HG02623 (cell line): ENCODE measurements around the gene MYOCD.
"Not testable (repeated sequence)": the region's sequence is repeated elsewhere in the genome, so short reads cannot be mapped to it uniquely, and the experiment has no call there.

Experiments used
- ATAC-seq: cut with Tn5 transposase; IDR thresholded peaks from one replicate; pipeline ENCODE4 v1.9.1; 2021; ENCODE audit warnings: moderate library complexity; ENCODE audit not compliant: unreplicated experiment

Gene MYOCD

GRCh38 chr17:12665263-12666210, at the start of gene MYOCD:
Gene MYOCD (plus strand): TSS chr17:12665890. CDS start chr17:12666189, 299 bp downstream.
- ATAC-seq, result no peak

- ATAC-seq, result no peak
These were observed 49.5 kb upstream of the MYOCD start for GRCh38 chr17:12616161-12616560.

GRCh38 chr17:12618557-12618956, 47.1 kb upstream of the MYOCD start:
- ATAC-seq, result no peak

- ATAC-seq, result no peak
These were observed 46.1 kb upstream of the MYOCD start for GRCh38 chr17:12619459-12620199.

GRCh38 chr17:12620200-12620720, 45.4 kb upstream of the MYOCD start:
- ATAC-seq, result no peak

- ATAC-seq, result no peak
These were observed 43.0 kb upstream of the MYOCD start for GRCh38 chr17:12622726-12623125.

GRCh38 chr17:12623220-12623848, 42.4 kb upstream of the MYOCD start:
- no peak for ATAC-seq

- ATAC-seq, result no peak
These were observed 41.5 kb upstream of the MYOCD start for GRCh38 chr17:12624211-12624610.

GRCh38 chr17:12625092-12625491, 40.6 kb upstream of the MYOCD start:
- no peak for ATAC-seq

GRCh38 chr17:12627177-12627629, 38.5 kb upstream of the MYOCD start:
- no peak for ATAC-seq

- ATAC-seq, result no peak
These were observed 37.8 kb upstream of the MYOCD start for GRCh38 chr17:12627781-12628451.

- ATAC-seq, result no peak
These were observed 34.6 kb upstream of the MYOCD start for GRCh38 chr17:12631076-12631475.

- ATAC-seq, result no peak
These were observed 32.9 kb upstream of the MYOCD start for GRCh38 chr17:12632785-12633184.

- ATAC-seq, result no peak
These were observed 30.8 kb upstream of the MYOCD start for GRCh38 chr17:12634789-12635414.

GRCh38 chr17:12635996-12636395, 29.7 kb upstream of the MYOCD start:
- ATAC-seq, result not testable (repeated sequence)

- no peak for ATAC-seq
These were observed 28.7 kb upstream of the MYOCD start for GRCh38 chr17:12637015-12637414.

GRCh38 chr17:12637745-12638651, 27.7 kb upstream of the MYOCD start:
- ATAC-seq, result no peak

GRCh38 chr17:12640364-12640763, 25.3 kb upstream of the MYOCD start:
- ATAC-seq, result no peak

- no peak for ATAC-seq
These were observed 24.6 kb upstream of the MYOCD start for GRCh38 chr17:12641084-12641483.
